Ishikawa (cell line): ENCODE data around the gene AATK.

Experiments
- CEBPB ChIP-seq: IDR thresholded peaks from 2 replicates; pipeline ENCODE4 v1.6.1; 2012
- CREB1 ChIP-seq: IDR thresholded peaks from 2 replicates; pipeline ENCODE4 v1.6.1; 2012; ENCODE audit warnings: low read depth
- EGR1 ChIP-seq: IDR thresholded peaks from 2 replicates; pipeline ENCODE4 v1.6.1; 2012
- EP300 ChIP-seq: IDR thresholded peaks from 2 replicates; pipeline ENCODE4 v1.6.1; 2012; ENCODE audit warnings: borderline replicate concordance
- FOXM1 ChIP-seq: IDR thresholded peaks from 2 replicates; pipeline ENCODE4 v1.6.1; 2012; ENCODE audit warnings: low read depth, borderline replicate concordance
- NFIC ChIP-seq: IDR thresholded peaks from 2 replicates; pipeline ENCODE4 v1.6.1; 2012
- RAD21 ChIP-seq: IDR thresholded peaks from 2 replicates; pipeline ENCODE4 v1.6.1; 2012; ENCODE audit warnings: low read depth
- TAF1 ChIP-seq: IDR thresholded peaks from 2 replicates; pipeline ENCODE4 v1.6.1; 2012; ENCODE audit warnings: low read depth, mild to moderate bottlenecking
- TCF12 ChIP-seq: IDR thresholded peaks from 2 replicates; pipeline ENCODE4 v1.6.1; 2012; ENCODE audit warnings: low read depth
- TEAD4 ChIP-seq: IDR thresholded peaks from 2 replicates; pipeline ENCODE4 v1.6.1; 2012
- YY1 ChIP-seq: IDR thresholded peaks from 2 replicates; pipeline ENCODE4 v1.6.1; 2012; ENCODE audit warnings: low read depth
- ZBTB7A ChIP-seq: IDR thresholded peaks from 2 replicates; pipeline ENCODE4 v1.6.1; 2012; ENCODE audit warnings: low read depth
- TF ChIP-seq, protein P1 (sequence below): IDR thresholded peaks from 2 replicates; pipeline ENCODE4 v1.6.1; 2012
- TF ChIP-seq, protein P2 (sequence below): IDR thresholded peaks from 2 replicates; pipeline ENCODE4 v1.6.1; 2012; ENCODE audit warnings: low read depth, mild to moderate bottlenecking
- TF ChIP-seq, protein P3 (sequence below): IDR thresholded peaks from 2 replicates; pipeline ENCODE4 v1.6.1; 2012

The AATK gene

DNA sequence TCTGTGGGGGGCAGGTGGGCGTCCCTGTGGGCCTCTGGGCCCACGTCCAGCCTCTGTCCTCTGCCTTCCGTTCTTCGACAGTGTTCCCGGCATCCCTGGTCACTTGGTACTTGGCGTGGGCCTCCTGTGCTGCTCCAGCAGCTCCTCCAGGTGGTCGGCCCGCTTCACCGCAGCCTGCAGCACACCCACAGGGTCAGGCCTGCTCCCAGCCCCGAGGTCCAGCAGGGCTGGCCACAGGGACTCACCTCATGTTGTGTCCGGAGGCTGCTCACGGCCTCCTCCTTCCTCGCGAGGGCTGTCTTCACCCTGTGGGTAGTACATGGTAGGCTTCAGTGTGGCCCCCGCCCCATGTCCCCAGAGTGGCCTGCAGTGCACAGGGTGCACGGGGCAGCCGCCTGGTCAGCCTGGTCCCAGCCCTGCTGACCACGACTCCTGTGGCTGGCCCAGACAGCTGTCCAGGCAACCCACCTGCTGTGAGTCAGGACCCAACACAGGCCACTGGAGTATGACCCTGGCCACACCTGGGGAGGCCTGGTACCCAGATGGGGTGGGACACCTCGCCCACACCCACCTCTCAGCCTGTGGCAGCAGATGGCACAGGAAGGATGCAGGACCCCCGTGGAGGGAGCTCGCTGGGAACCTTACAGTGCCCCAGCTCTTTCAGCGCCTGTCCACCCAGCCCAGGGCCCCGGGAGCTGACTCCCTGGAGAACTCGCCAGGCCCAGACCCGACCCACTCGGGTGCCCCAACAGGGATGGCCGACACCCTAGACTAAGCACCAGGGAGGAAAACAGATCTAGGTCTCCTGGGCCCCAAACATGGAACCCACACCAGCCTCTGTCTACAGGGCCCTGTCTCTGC lies 23.9 kb upstream of the AATK start:
- TF ChIP-seq RAD21 (peak; percentile 49; the same call in 1 of the 2 replicates), EGR1 (no peak)

DNA sequence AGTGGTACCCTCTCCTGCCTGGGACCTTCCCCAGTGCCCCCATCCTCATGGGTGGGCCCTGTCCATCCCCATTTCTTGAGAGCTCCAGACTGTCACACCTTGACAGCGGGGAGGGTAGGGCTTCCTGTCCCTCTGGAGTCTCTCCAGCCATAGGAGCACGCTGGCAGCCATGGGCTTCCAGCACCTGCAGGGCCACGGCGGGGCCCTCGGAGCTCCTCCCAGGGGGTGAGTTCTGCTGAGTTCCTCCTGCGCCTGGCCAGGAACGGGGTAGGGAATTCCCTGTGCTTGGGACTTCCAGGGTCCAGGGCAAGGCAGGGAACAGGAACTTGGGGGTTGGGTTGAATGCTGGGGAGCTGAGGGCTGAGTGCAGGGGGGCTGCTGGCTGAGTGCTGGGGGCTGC lies 23.0 kb upstream of the AATK start:
- TF ChIP-seq ZBTB7A (no peak), YY1 (no peak), EGR1 (no peak), TCF12 (no peak), TEAD4 (no peak), EP300 (no peak), RAD21 (no peak), CEBPB (no peak)
- TF ChIP-seq, protein P1, sequence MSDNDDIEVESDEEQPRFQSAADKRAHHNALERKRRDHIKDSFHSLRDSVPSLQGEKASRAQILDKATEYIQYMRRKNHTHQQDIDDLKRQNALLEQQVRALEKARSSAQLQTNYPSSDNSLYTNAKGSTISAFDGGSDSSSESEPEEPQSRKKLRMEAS = no peak
- TF ChIP-seq, protein P2, sequence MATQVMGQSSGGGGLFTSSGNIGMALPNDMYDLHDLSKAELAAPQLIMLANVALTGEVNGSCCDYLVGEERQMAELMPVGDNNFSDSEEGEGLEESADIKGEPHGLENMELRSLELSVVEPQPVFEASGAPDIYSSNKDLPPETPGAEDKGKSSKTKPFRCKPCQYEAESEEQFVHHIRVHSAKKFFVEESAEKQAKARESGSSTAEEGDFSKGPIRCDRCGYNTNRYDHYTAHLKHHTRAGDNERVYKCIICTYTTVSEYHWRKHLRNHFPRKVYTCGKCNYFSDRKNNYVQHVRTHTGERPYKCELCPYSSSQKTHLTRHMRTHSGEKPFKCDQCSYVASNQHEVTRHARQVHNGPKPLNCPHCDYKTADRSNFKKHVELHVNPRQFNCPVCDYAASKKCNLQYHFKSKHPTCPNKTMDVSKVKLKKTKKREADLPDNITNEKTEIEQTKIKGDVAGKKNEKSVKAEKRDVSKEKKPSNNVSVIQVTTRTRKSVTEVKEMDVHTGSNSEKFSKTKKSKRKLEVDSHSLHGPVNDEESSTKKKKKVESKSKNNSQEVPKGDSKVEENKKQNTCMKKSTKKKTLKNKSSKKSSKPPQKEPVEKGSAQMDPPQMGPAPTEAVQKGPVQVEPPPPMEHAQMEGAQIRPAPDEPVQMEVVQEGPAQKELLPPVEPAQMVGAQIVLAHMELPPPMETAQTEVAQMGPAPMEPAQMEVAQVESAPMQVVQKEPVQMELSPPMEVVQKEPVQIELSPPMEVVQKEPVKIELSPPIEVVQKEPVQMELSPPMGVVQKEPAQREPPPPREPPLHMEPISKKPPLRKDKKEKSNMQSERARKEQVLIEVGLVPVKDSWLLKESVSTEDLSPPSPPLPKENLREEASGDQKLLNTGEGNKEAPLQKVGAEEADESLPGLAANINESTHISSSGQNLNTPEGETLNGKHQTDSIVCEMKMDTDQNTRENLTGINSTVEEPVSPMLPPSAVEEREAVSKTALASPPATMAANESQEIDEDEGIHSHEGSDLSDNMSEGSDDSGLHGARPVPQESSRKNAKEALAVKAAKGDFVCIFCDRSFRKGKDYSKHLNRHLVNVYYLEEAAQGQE = no peak
- TF ChIP-seq, protein P3, sequence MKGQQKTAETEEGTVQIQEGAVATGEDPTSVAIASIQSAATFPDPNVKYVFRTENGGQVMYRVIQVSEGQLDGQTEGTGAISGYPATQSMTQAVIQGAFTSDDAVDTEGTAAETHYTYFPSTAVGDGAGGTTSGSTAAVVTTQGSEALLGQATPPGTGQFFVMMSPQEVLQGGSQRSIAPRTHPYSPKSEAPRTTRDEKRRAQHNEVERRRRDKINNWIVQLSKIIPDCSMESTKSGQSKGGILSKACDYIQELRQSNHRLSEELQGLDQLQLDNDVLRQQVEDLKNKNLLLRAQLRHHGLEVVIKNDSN = no peak

DNA sequence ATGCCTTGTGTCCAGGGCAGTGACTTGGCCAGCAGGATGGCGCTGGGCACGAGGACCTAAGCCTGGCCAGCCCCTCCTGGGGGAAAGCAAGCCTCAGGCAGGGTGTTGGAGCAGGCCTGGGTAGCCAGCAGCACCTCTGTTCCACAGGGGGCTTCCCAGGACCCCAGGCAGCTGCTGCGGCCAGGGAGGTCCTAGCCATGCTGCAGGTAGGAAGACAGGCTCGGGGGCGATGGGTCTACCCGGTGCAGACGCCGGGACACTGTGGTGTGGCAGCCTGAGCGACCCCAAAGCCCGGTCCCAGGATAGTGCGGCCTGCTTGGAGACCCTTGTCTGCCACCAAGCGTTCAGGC lies 22.4 kb upstream of the AATK start:
- TF ChIP-seq CEBPB (no peak), RAD21 (no peak), FOXM1 (no peak), EGR1 (no peak), YY1 (no peak)
- TF ChIP-seq, protein P3 = no peak

DNA sequence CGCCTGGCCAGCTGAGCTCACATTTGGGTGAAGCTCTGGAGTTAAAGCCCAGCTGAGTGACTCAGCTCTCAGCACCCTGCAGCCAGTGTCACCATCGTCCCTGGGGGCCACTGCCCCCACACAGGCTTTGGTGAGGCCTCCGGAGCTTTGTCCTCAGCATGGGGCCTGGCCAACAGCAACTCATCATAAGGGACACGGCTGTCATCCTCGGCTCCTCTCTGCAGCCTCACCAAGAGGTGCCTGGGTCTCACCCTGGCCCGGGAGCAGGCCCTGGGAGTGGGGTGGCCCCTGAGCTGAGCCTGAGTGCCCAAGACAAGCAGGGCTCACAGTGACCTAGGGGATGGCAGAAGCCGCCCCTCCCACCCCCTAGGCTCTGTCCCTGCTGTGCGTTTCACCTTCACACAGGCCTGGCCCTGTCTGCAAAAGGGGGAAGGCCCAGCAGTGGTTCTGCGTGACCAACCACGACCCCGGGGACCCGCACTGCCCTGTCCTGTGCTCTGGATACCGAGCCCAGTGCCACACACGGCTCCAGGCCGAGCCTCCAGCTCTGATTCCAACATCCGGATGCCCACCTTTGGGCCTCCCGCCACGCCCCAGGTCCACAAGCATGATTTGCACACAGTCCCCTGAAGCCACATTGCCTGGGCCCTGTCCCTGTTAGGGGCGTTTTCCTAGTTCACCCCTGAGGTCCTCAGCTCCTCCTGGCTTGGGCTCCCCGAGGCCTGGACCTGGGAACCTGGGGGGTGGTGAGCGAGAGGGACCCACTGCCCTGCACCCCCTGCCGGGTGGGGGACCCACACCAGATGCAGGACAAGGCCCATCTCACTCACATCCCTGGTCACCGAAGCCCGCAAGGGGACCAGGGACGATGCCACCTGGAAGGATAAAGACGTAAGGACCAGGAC lies 21.8 kb upstream of the AATK start:
- TF ChIP-seq TEAD4 = no peak
- TF ChIP-seq EGR1 = no peak
- TF ChIP-seq, protein P3 = no peak
- TF ChIP-seq, protein P1 = no peak
- no peak for TF ChIP-seq TAF1
- no peak for TF ChIP-seq ZBTB7A
- no peak for TF ChIP-seq FOXM1
- TF ChIP-seq, protein P2 = no peak
- TF ChIP-seq EP300 = no peak

DNA sequence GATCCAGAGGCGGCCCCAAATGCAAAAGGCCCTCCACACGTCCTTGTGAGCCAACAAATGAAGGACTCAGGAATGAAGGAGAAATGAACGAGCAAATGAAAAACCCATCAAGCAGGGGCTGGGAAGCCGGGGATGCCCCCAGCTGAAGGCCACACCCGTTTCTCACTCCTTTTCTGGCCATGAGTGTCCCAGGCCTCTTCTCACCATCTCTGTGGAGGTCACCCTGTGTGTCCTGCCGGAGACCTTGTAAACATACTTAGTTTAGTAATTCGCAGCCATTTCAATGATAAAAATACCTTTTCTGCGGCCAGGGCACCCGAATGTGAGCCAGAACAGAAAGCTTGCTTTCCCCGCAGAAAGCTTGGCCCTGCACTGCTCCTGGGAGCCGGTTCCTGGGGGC lies 21.1 kb upstream of the AATK start:
- no peak for TF ChIP-seq TAF1
- no peak for TF ChIP-seq EP300

DNA sequence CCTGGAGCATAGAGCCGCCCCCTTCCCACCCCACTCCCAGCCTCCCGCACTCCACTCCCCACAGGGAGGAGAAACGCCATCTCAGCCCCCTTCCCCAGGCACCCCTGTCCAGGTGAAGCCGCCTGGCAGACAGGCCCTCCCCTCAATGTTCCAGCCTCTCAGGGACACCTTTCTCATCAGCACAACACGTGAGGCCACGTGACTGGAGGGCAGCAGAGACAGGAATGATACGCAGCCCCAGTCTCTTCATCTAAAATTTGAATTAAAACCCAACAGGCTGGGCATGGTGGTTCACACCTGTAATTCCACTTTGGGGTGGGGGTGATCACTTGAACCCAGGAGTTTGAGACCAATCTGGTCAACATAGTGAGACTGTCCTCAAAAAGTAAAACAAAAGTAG lies 20.2 kb upstream of the AATK start:
- TF ChIP-seq TEAD4 (no peak), EGR1 (no peak), YY1 (no peak), CREB1 (no peak), NFIC (no peak), ZBTB7A (no peak), TCF12 (no peak), RAD21 (no peak), EP300 (no peak), TAF1 (no peak), FOXM1 (no peak), CEBPB (no peak)
- TF ChIP-seq, protein P1 = no peak
- TF ChIP-seq, protein P2 = no peak
